H1 (cell line): ENCODE measurements around the gene LOX. TPM values are rescaled to one million over a fixed set of nuclear protein-coding genes. Genes with fewer than 3 reads are reported as not detected.
"Not testable (repeated sequence)": the region's sequence is repeated elsewhere in the genome, so short reads cannot be mapped to it uniquely, and the experiment has no call there.

Experiments used
- CTCF ChIA-PET: fragments of 300-600 bp; sonication (Branson Sonifier 250); formaldehyde crosslinking; loops from one replicate; lab custom pipeline; 2021; ENCODE audit not compliant: partially characterized antibody; lab: Charles Lee
- POLR2A ChIA-PET: fragments of 300-600 bp; sonication (Branson Sonifier 250); formaldehyde crosslinking; loops from one replicate; lab custom pipeline; 2021; ENCODE audit warnings: inconsistent platforms; ENCODE audit not compliant: partially characterized antibody; lab: Charles Lee
- DNase-seq, 2 experiments: peaks; one replicate each; pipeline versions ENCODE4 v3.0.0 to v3.0.0-alpha.2; 2010 to 2022; ENCODE audit warnings: low spot score in 2 of 2, low read depth in 1 of 2, mixed read lengths in 1 of 2
- FAIRE-seq: peaks from 2 replicates; lab custom pipeline; 2011; peaks lifted over from hg19 to GRCh38; lab: Jason Lieb, UNC
- H2AFZ ChIP-seq: 2 replicates; pipeline ENCODE4 v1.8.1; 2012; ENCODE audit warnings: low read length, inconsistent platforms
- H2AK5ac ChIP-seq: 2 replicates; pipeline ENCODE4 v1.6.1; 2013; ENCODE audit warnings: low read depth, low read length
- H2BK120ac ChIP-seq: replicated peaks from 2 replicates; pipeline ENCODE3; 2013; ENCODE audit warnings: low read depth, low read length, inconsistent platforms
- H2BK12ac ChIP-seq: 2 replicates; pipeline ENCODE4 v1.6.1; 2013; ENCODE audit warnings: low read depth, low read length
- H2BK15ac ChIP-seq: 2 replicates; pipeline ENCODE4 v1.6.1; 2013; ENCODE audit warnings: low read length
- H2BK20ac ChIP-seq: 2 replicates; pipeline ENCODE4 v1.6.1; 2013; ENCODE audit warnings: low read length
- H2BK5ac ChIP-seq: 2 replicates; pipeline ENCODE4 v1.6.1; 2013; ENCODE audit warnings: low read depth, low read length
- H3K14ac ChIP-seq: 2 replicates; pipeline ENCODE4 v1.6.1; 2013; ENCODE audit warnings: inconsistent platforms; ENCODE audit not compliant: insufficient read length
- H3K18ac ChIP-seq: 2 replicates; pipeline ENCODE4 v1.6.1; 2013; ENCODE audit warnings: low read length; ENCODE audit errors: extremely low read depth
- H3K23ac ChIP-seq: 2 replicates; pipeline ENCODE4 v1.6.1; 2013; ENCODE audit warnings: inconsistent platforms; ENCODE audit not compliant: insufficient read length
- H3K23me2 ChIP-seq: 2 replicates; pipeline ENCODE4 v1.6.1; 2013; ENCODE audit warnings: low read depth, low read length
- H3K27ac ChIP-seq: 2 replicates; pipeline ENCODE4 v1.6.1; 2011; ENCODE audit warnings: low read depth, low read length, inconsistent platforms
- H3K27me3 ChIP-seq, 4 experiments: replicated peaks in 1 of 4; 1 replicate in 1 of 4; 2 replicates in 3 of 4; pipeline versions ENCODE4 v1.6.1 to v1.8.1; 2011 to 2013; ENCODE audit warnings: low read length in 3 of 4, mild to moderate bottlenecking in 3 of 4, inconsistent platforms in 2 of 4, mixed read lengths in 2 of 4, moderate library complexity in 1 of 4; ENCODE audit not compliant: control insufficient read depth in 3 of 4, insufficient read depth in 3 of 4; ENCODE audit errors: extremely low read depth in 1 of 4
- H3K36me3 ChIP-seq, 4 experiments: 2 replicates each; pipeline versions ENCODE4 v1.6.1 to v1.8.1; 2011 to 2013; ENCODE audit warnings: mild to moderate bottlenecking in 4 of 4, low read length in 3 of 4, moderate library complexity in 2 of 4, control low read depth in 1 of 4, inconsistent platforms in 1 of 4; ENCODE audit not compliant: insufficient read depth in 4 of 4, control insufficient read depth in 2 of 4
- H3K4ac ChIP-seq: replicated peaks from 2 replicates; pipeline ENCODE3; 2013; ENCODE audit warnings: low read length, low read depth, mixed read lengths, inconsistent platforms; ENCODE audit not compliant: insufficient read length
- H3K4me1 ChIP-seq, 4 experiments: replicated peaks in 1 of 4; 1 replicate in 1 of 4; 2 replicates in 3 of 4; pipeline versions ENCODE4 v1.6.1 to v1.8.1; 2011 to 2013; ENCODE audit warnings: low read length in 3 of 4, inconsistent platforms in 2 of 4, mixed read lengths in 1 of 4; ENCODE audit not compliant: insufficient read depth in 4 of 4, control insufficient read depth in 3 of 4
- H3K4me2 ChIP-seq, 2 experiments: 2 replicates each; pipeline versions ENCODE4 v1.6.1 to v1.8.1; 2011 to 2013; ENCODE audit warnings: low read depth in 2 of 2, low read length in 2 of 2, control low read depth in 1 of 2, inconsistent platforms in 1 of 2, mild to moderate bottlenecking in 1 of 2; ENCODE audit not compliant: insufficient read depth in 1 of 2
- H3K4me3 ChIP-seq, 4 experiments: fragments of 200-600, 300-600 bp in 1 of 4; sonication (generic), shearing (Covaris generic), sonication (Bioruptor Twin) in 1 of 4; 2 replicates each; pipeline versions ENCODE4 v1.5.1 to v1.8.1; 2011 to 2016; ENCODE audit warnings: low read length in 4 of 4, low read depth in 3 of 4, control low read depth in 2 of 4, inconsistent platforms in 2 of 4, mild to moderate bottlenecking in 2 of 4, mixed read lengths in 1 of 4, moderate library complexity in 1 of 4; ENCODE audit not compliant: insufficient read depth in 2 of 4; ENCODE audit errors: extremely low read depth in 1 of 4
- H3K56ac ChIP-seq: replicated peaks from 2 replicates; pipeline ENCODE3; 2013; ENCODE audit warnings: low read depth, mild to moderate bottlenecking, mixed read lengths, low read length, inconsistent platforms; ENCODE audit not compliant: insufficient read length
- H3K79me1 ChIP-seq: 2 replicates; pipeline ENCODE4 v1.6.1; 2013; ENCODE audit warnings: low read depth, low read length, control low read depth
- H3K79me2 ChIP-seq, 2 experiments: 2 replicates each; pipeline versions ENCODE4 v1.6.1 to v1.8.1; 2012 to 2013; ENCODE audit warnings: low read length in 2 of 2, mild to moderate bottlenecking in 2 of 2, inconsistent platforms in 1 of 2; ENCODE audit not compliant: insufficient read depth in 2 of 2, control insufficient read depth in 1 of 2
- H3K9ac ChIP-seq, 4 experiments: replicated peaks in 1 of 4; 1 replicate in 1 of 4; 2 replicates in 3 of 4; pipeline versions ENCODE4 v1.6.1 to v1.8.1; 2011 to 2013; ENCODE audit warnings: low read depth in 3 of 4, low read length in 3 of 4, control low read depth in 2 of 4, mild to moderate bottlenecking in 2 of 4, moderate library complexity in 2 of 4, inconsistent platforms in 1 of 4; ENCODE audit errors: extremely low read depth in 1 of 4
- H3K9me3 ChIP-seq, 2 experiments: 2 replicates each; pipeline versions ENCODE4 v1.6.1 to v1.8.1; 2012 to 2013; ENCODE audit warnings: mild to moderate bottlenecking in 2 of 2, moderate library complexity in 2 of 2, control low read depth in 1 of 2, inconsistent platforms in 1 of 2, low read depth in 1 of 2, low read length in 1 of 2, mixed read lengths in 1 of 2; ENCODE audit not compliant: insufficient read depth in 2 of 2
- H4K20me1 ChIP-seq, 2 experiments: replicated peaks in 1 of 2; 2 replicates each; pipeline versions ENCODE3 to v1.8.1; 2011 to 2013; ENCODE audit warnings: inconsistent platforms in 2 of 2, low read length in 2 of 2, mild to moderate bottlenecking in 1 of 2; ENCODE audit not compliant: insufficient read depth in 2 of 2, control insufficient read depth in 1 of 2
- H4K5ac ChIP-seq: 2 replicates; pipeline ENCODE4 v1.6.1; 2013; ENCODE audit warnings: low read length, low read depth, mixed read lengths, inconsistent platforms; ENCODE audit not compliant: insufficient read length
- H4K8ac ChIP-seq: 2 replicates; pipeline ENCODE4 v1.8.0; 2013; ENCODE audit warnings: mild to moderate bottlenecking, moderate library complexity, low read length, inconsistent platforms; ENCODE audit not compliant: insufficient read depth; ENCODE audit errors: extremely low read depth
- H4K91ac ChIP-seq: replicated peaks from 2 replicates; pipeline ENCODE3; 2013; ENCODE audit warnings: low read length, mixed read lengths, inconsistent platforms; ENCODE audit not compliant: insufficient read length
- CHD1 ChIP-seq: IDR thresholded peaks from 2 replicates; pipeline ENCODE4 v1.6.1; 2012; ENCODE audit warnings: low read depth, low read length, improper control_type of control experiment
- GABPA ChIP-seq: IDR thresholded peaks from 2 replicates; pipeline ENCODE4 v1.6.1; 2011; ENCODE audit warnings: mild to moderate bottlenecking, low read length, moderate library complexity, borderline replicate concordance; ENCODE audit not compliant: insufficient read depth
- RNF2 ChIP-seq: fragments of 200-900, 300-1000 bp; sonication (generic); IDR thresholded peaks from 2 replicates; pipeline ENCODE4 v1.7.1; 2016; ENCODE audit warnings: borderline replicate concordance, low read depth, mild to moderate bottlenecking, antibody characterized with exemption, low read length; ENCODE audit not compliant: poor library complexity, severe bottlenecking; ENCODE audit errors: missing control alignments
- WGBS, 2 experiments: shearing (Covaris generic) in 1 of 2; methylation state at CpG; one replicate each; pipeline versions ENCODE4 v1.1.6 to v1.1.7; 2013 to 2015; ENCODE audit warnings: low lambda C conversion rate in 2 of 2, mixed read lengths in 2 of 2, inconsistent platforms in 1 of 2, low coverage in 1 of 2, missing lambda C conversion rate in 1 of 2; ENCODE audit not compliant: insufficient replicate concordance in 2 of 2, insufficient coverage in 1 of 2, insufficient read length in 1 of 2; ENCODE audit errors: extremely low coverage in 1 of 2, missing lambda C conversion rate in 1 of 2; 5-methylcytosine and 5-hydroxymethylcytosine counted together
- polyA plus RNA-seq, 7 experiments: library from polyadenylated mRNA; depleted of rRNA in 3 of 7; stranded (reverse) in 5 of 7; unstranded in 2 of 7; fragments of >200 nt in 5 of 7; fragments of 200-250 nt in 2 of 7; gene quantifications; 1 replicate in 5 of 7; 2 replicates in 1 of 7; 4 replicates in 1 of 7; pipeline versions ENCODE4 v1.2.1 to v1.2.3, GENCODE V29; 2011 to 2013; ENCODE audit warnings: missing spikeins in 2 of 7, mixed read lengths in 2 of 7
- total RNA-seq: library from RNA; stranded (reverse); fragmentation: NEBNext Ultra II Directional; extraction: Animal tissue kit (Norgen Biotek cat#: 25700); gene quantifications from 2 replicates; pipeline ENCODE4 v1.2.1, GENCODE V29; 2021

Gene LOX
- total and polyA plus RNA-seq, 2 of the 8 experiments (the other 6 are each of a cell fraction or from before 2014, with no cell fraction given): 1.1 to 2.2 TPM

DNA sequence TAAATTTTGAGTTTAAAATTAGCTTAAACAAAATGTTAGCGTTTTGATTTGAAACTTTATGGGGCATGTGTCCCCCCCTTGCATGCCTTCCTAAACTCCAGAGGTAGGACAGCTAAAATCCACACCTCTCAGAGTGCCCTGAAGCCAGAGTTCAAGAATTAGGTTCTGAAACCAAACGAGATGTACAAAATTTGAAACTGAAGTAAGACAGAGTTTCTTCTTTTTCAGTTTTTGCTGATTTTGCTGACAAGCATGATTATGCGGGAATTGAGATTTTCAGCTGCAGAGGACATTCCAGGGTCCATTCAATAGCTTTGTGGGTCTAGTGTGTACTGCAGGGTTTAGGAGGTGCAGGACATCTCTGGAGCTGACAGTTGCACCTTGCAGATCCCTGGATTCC lies 17.1 kb upstream of the LOX start (continued):
- TF ChIP-seq RNF2 (no peak), CHD1 (no peak), GABPA (no peak)

DNA sequence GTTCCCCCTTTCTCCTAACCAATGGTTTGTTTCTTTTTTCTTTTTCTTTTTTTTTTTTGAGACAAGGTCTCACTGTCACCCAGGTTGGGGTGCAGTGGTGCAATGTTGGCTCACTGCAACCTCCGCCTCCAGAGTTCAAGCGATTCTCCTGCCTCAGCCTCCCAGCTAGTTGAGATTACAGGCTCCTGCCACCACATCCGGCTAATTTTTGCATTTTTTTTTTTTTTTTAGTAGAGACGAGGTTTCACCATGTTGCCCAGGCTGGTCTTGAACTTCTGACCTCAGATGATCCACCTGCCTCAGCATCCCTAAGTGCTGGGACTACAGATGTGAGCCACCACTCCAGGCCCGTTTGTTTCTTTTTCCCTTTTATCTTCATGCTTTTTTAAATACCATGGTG lies 16.2 kb upstream of the LOX start:
- not testable (repeated sequence) for FAIRE-seq, H3K4me2 ChIP-seq

More for the DNA sequence above, 16.2 kb upstream of the LOX start:
- H3K27ac ChIP-seq, H3K27me3 ChIP-seq, H3K56ac ChIP-seq, H3K79me2 ChIP-seq, H2BK15ac ChIP-seq, H4K8ac ChIP-seq, H2BK20ac ChIP-seq, H4K91ac ChIP-seq, H2BK5ac ChIP-seq, H3K4ac ChIP-seq, DNase-seq, H4K5ac ChIP-seq, H3K23me2 ChIP-seq, H2BK120ac ChIP-seq, H3K4me3 ChIP-seq, H3K18ac ChIP-seq, H3K9me3 ChIP-seq, POLR2A ChIA-PET, H2AFZ ChIP-seq, H3K9ac ChIP-seq, H2AK5ac ChIP-seq, H4K20me1 ChIP-seq, H3K4me1 ChIP-seq, H3K36me3 ChIP-seq, H3K14ac ChIP-seq, H3K79me1 ChIP-seq, H3K23ac ChIP-seq, H2BK12ac ChIP-seq: not testable (repeated sequence)
- CTCF ChIA-PET: interaction anchor here (0.6 to 8.7 kb wide), 5 partner anchors 8 to 664 kb away, joined by 3 to 78 read pairs (median 6); partner anchors contain the start of gene LOX
- WGBS, 2 experiments: 82% methylated on average over 5 of the region's 5 CpGs; no CpG with 5 or more reads in 1 of the 2 experiments
